Activated CD4-positive, alpha-beta T cell treated with anti-CD3 and anti-CD28 coated beads, Interleukin-2, amount 10 ng/mL, durations not matched to agents 24 days and 14 days (primary cell): ENCODE data around the gene MAGI3. TPM values are rescaled to one million over a fixed set of nuclear protein-coding genes. Genes with fewer than 3 reads are reported as not detected.
"Not testable (repeated sequence)": the region's sequence is repeated elsewhere in the genome, so short reads cannot be mapped to it uniquely, and the experiment has no call there.

ENCODE experiments used
- DNase-seq: peaks from one replicate; pipeline ENCODE4 v3.0.0; 2022
- H3K27ac Mint-ChIP-seq: one replicate; pipeline ENCODE4 v1.8.0; 2022; ENCODE audit warnings: mild to moderate bottlenecking, mixed read lengths
- H3K27me3 Mint-ChIP-seq: one replicate; pipeline ENCODE4 v1.8.0; 2022; ENCODE audit warnings: mixed read lengths
- H3K36me3 Mint-ChIP-seq: one replicate; pipeline ENCODE4 v1.8.0; 2022; ENCODE audit warnings: low read depth, mild to moderate bottlenecking, mixed read lengths
- H3K4me1 Mint-ChIP-seq: one replicate; pipeline ENCODE4 v1.8.0; 2021; ENCODE audit warnings: mixed read lengths
- H3K4me3 Mint-ChIP-seq: one replicate; pipeline ENCODE4 v1.8.0; 2022; ENCODE audit warnings: mild to moderate bottlenecking, moderate library complexity, mixed read lengths
- H3K9me3 Mint-ChIP-seq: one replicate; pipeline ENCODE4 v1.8.0; 2021; ENCODE audit warnings: mixed read lengths
- intact Hi-C: fragments of 100-400 bp; cut with micrococcal nuclease; formaldehyde crosslinking; loops from one replicate; pipeline ENCODE4 v1.15.1; 2023
- total RNA-seq: library from RNA; stranded (reverse); gene quantifications from 2 replicates; pipeline ENCODE4 v1.2.3, GENCODE V29; 2022

The MAGI3 gene
- total RNA-seq, 1 donor from 2014 or later: 3.8 TPM

- no peak overlapping the region for H3K27ac Mint-ChIP-seq
- peaks cover 40% of the 10 kb centered on the region for H3K9me3 Mint-ChIP-seq
- H3K4me1 Mint-ChIP-seq: no peaks in the 10 kb centered on the region
- intact Hi-C loops: no loop called here
- H3K36me3 Mint-ChIP-seq: no peaks in the 10 kb centered on the region
- H3K4me3 Mint-ChIP-seq: no peak overlapping the region
- H3K27me3 Mint-ChIP-seq: no peaks in the 10 kb centered on the region
- no peak for DNase-seq
Measured at GRCh38 chr1:113488576-113489177, 98.4 kb downstream of the MAGI3 start.

- H3K27me3 Mint-ChIP-seq: no peaks in the 10 kb centered on the region
- peaks cover 38% of the 10 kb centered on the region for H3K9me3 Mint-ChIP-seq
- no peaks in the 10 kb centered on the region for H3K4me1 Mint-ChIP-seq
- H3K27ac Mint-ChIP-seq: no peak overlapping the region
- H3K4me3 Mint-ChIP-seq: no peak overlapping the region
- intact Hi-C loops: no loop called here
- DNase-seq: no peak
- no peaks in the 10 kb centered on the region for H3K36me3 Mint-ChIP-seq
Measured at GRCh38 chr1:113490384-113490783, 100.1 kb downstream of the MAGI3 start.

DNA sequence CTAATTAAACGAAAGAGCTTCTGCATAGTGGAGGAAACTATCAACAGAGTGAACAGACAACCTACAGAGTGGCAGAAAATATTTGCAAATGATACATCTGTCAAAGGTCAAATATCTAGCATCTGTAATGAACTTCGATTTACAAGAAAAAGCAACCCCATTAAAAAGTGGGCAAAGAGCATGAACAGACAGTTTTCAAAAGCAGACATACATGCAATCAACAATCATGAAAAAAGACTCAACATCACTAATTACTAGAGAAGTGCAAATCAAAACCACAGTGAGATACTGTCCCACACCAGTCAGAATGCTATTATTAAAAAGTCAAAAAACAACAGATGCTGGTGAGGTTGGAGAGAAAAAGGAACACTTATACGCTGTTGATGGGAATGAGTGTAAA lies 103.2 kb downstream of the MAGI3 start:
- DNase-seq: no peak
- Mint-ChIP-seq H3K4me3 (no peak overlapping the region), H3K27ac (no peak overlapping the region), H3K4me1 (no peaks in the 10 kb centered on the region), H3K9me3 (peaks cover 29% of the 10 kb centered on the region), H3K27me3 (no peaks in the 10 kb centered on the region), H3K36me3 (no peaks in the 10 kb centered on the region)
- intact Hi-C loops: no loop called here

- Mint-ChIP-seq H3K36me3 (no peaks in the 10 kb centered on the region), H3K9me3 (peaks cover under 1% of the 10 kb centered on the region), H3K4me3 (no peak overlapping the region), H3K27ac (no peak overlapping the region), H3K4me1 (no peaks in the 10 kb centered on the region), H3K27me3 (no peaks in the 10 kb centered on the region)
- intact Hi-C loops: no loop called here
- DNase-seq: no peak
Measured at GRCh38 chr1:113505357-113505756, 115.0 kb downstream of the MAGI3 start.

DNA sequence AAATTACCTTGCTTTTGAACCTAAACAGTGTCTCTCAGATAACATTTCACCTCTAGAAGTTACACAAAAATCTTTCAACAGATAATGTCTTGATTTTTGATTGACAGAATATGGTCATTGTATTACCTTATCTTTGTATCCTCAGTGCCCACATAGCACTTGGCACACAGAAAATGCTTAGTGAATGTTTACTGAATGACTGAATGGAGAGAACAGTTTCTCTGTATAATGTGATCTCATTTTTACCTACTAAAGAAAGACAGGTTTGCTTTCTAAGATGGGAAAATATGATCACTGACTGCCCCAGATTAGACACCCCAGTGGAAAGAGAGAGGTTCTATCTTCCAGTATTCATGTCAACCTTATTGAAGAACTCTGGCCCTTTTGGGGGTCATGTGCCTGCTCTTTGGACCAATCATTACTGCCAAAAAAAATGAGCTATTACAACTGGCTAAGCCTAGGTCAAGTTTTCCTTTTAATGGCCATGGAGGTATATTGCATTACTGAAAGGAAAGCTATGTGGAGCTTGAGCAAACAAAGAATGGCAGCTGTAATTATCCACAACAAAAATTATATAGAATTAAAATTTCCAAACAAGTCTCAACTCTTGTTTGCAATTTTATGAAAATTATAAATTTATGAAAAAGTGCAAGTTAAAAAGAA lies 117.4 kb downstream of the MAGI3 start:
- no peak for DNase-seq
- intact Hi-C loops: no loop called here
- H3K27me3 Mint-ChIP-seq: no peaks in the 10 kb centered on the region
- H3K9me3 Mint-ChIP-seq: peaks cover 8% of the 10 kb centered on the region
- no peaks in the 10 kb centered on the region for H3K4me1 Mint-ChIP-seq
- H3K36me3 Mint-ChIP-seq: no peaks in the 10 kb centered on the region
- H3K4me3 Mint-ChIP-seq: no peak overlapping the region
- no peak overlapping the region for H3K27ac Mint-ChIP-seq

DNA sequence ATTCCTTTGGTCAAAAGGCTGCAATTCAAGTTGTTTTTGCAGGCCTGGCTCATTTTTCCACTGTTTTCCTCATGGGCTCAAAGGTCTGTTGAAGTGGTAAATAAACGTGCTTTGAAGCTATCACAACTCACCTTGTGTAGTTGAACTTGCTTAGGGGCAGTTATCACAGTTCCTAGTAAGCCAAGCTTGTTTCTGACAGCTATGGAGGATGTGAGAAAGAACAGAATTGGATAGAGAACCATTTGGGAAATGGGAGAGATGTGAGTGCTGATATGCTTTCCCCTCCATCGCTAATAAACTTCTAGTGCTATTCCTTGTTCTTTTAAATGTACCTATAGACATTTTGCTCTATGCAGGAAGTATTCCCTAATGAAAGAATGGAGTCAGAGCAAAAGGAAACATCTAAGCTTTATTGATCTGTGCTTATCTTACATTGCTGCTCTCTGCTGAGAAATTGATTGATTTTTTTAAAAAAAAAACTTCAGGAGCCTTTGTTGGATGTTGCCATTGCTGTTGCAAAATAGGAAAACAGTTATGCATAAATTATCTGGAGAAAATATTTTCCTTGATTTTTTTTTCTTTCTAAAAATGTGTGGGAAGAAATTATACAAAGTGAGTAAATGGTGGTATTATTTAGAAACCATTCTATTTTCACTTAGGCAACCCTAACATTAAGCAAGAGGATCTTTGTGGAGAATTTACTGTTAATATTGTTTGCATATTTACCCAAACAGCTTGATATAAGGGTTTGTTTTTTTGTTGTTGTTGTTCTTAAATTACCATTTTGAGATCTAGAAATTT lies 118.2 kb downstream of the MAGI3 start:
- DNase-seq: no peak
- no peaks in the 10 kb centered on the region for H3K4me1 Mint-ChIP-seq
- no peak overlapping the region for H3K27ac Mint-ChIP-seq
- H3K36me3 Mint-ChIP-seq: no peaks in the 10 kb centered on the region
- H3K27me3 Mint-ChIP-seq: no peaks in the 10 kb centered on the region
- H3K9me3 Mint-ChIP-seq: peaks cover 8% of the 10 kb centered on the region
- intact Hi-C loops: no loop called here
- no peak overlapping the region for H3K4me3 Mint-ChIP-seq

DNA sequence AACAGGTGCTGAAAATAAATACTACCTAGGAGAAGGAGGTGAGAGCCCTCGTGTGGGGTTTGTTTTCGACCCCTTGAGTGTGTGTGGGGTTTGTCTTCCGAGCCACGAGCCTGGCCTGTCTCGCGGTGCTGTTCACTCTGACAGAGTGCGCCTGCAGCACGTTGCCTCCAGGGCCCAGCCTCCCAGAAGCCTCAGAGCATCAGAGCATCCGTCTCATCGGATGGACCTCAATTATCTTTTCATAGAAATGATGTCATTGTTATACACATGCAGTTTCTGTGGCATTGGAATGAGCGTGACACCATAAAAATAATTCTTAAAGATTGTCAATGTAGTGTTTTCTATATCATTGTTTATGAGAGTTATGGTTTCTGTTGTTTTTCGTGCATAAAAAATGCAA lies 119.5 kb downstream of the MAGI3 start:
- H3K4me1 Mint-ChIP-seq, H3K4me3 Mint-ChIP-seq, DNase-seq, H3K27ac Mint-ChIP-seq, intact Hi-C loops, H3K36me3 Mint-ChIP-seq, H3K27me3 Mint-ChIP-seq, H3K9me3 Mint-ChIP-seq: not testable (repeated sequence)

- intact Hi-C loops: no loop called here
- H3K27me3 Mint-ChIP-seq: no peaks in the 10 kb centered on the region
- H3K4me1 Mint-ChIP-seq: no peaks in the 10 kb centered on the region
- H3K9me3 Mint-ChIP-seq: peaks cover 12% of the 10 kb centered on the region
- DNase-seq: no peak
- no peak overlapping the region for H3K27ac Mint-ChIP-seq
- H3K4me3 Mint-ChIP-seq: no peak overlapping the region
- no peaks in the 10 kb centered on the region for H3K36me3 Mint-ChIP-seq
Measured at GRCh38 chr1:113511269-113511668, 121.0 kb downstream of the MAGI3 start.

GRCh38 chr1:113515498-113515897 lies 125.2 kb downstream of the MAGI3 start:
- Mint-ChIP-seq H3K4me1 (no peaks in the 10 kb centered on the region), H3K27me3 (no peaks in the 10 kb centered on the region), H3K9me3 (peaks cover 10% of the 10 kb centered on the region), H3K4me3 (no peak overlapping the region), H3K36me3 (no peaks in the 10 kb centered on the region), H3K27ac (no peak overlapping the region)
- intact Hi-C loops: no loop called here
- DNase-seq: no peak

- H3K36me3 Mint-ChIP-seq: no peaks in the 10 kb centered on the region
- H3K4me1 Mint-ChIP-seq: no peaks in the 10 kb centered on the region
Measured at GRCh38 chr1:113517346-113517745, 127.0 kb downstream of the MAGI3 start.

DNA sequence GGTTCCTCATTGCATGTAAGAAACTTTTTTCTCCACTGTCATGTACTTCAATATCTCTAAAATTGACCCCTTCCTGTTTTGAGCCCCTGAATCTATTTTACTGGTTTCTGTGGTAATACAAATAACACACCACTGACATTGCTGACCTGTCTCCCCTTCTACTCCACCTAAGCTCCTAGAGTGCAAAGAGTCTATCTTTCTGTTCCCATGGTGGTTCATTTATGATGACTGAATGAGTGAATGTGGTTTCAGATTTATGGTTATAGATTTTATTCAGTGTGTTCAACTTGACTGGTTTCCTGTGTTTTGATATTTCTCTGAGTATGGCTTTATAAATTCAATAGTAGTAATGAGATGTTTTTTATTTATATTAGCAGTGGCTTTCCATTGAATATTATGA lies 127.7 kb downstream of the MAGI3 start:
- H3K9me3 Mint-ChIP-seq: peaks cover 10% of the 10 kb centered on the region
- no peak overlapping the region for H3K4me3 Mint-ChIP-seq
- no peaks in the 10 kb centered on the region for H3K27me3 Mint-ChIP-seq
- H3K27ac Mint-ChIP-seq: no peak overlapping the region
- DNase-seq: no peak
- intact Hi-C loops: no loop called here
- no peaks in the 10 kb centered on the region for H3K36me3 Mint-ChIP-seq
- no peaks in the 10 kb centered on the region for H3K4me1 Mint-ChIP-seq

More at GRCh38 chr1:113517346-113517745, 127.0 kb downstream of the MAGI3 start:
- Mint-ChIP-seq H3K4me3 (no peak overlapping the region), H3K27me3 (no peaks in the 10 kb centered on the region), H3K9me3 (peaks cover 9% of the 10 kb centered on the region), H3K27ac (no peak overlapping the region)
- intact Hi-C loops: no loop called here
- DNase-seq: no peak

DNA sequence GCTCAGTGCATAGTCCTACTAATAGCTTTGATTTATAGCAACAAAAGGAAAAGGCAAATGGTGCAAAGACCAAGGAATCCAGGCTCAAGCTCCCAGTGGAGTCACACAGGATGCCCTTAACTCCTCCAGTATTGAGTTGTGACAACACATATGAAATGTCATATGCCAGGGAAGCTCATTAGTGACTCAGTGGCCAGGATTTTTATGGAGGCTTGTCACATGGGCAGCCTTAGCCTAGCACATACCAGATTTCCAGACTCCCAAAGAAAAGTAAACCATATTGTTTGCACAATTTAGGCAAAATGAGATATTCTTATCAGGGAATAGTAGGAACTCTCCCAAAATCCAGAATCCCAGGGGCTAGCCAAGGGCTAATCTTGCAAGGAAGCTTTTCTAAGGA lies 129.2 kb downstream of the MAGI3 start:
- intact Hi-C loops: no loop called here
- H3K4me3 Mint-ChIP-seq: no peak overlapping the region

GRCh38 chr1:113530021-113530420 lies 139.7 kb downstream of the MAGI3 start:
- Mint-ChIP-seq H3K4me1 (no peaks in the 10 kb centered on the region), H3K4me3 (no peak overlapping the region), H3K9me3 (peaks cover 3% of the 10 kb centered on the region), H3K27me3 (peaks cover 2% of the 10 kb centered on the region), H3K27ac (no peak overlapping the region), H3K36me3 (no peaks in the 10 kb centered on the region)
- intact Hi-C loops: no loop called here
- no peak for DNase-seq

More for the DNA sequence above, 129.2 kb downstream of the MAGI3 start:
- Mint-ChIP-seq H3K36me3 (no peaks in the 10 kb centered on the region), H3K4me1 (no peaks in the 10 kb centered on the region), H3K27ac (no peak overlapping the region), H3K27me3 (no peaks in the 10 kb centered on the region), H3K9me3 (peaks cover 15% of the 10 kb centered on the region)
- DNase-seq: no peak

- Mint-ChIP-seq H3K9me3 (no peaks in the 10 kb centered on the region), H3K27ac (no peak overlapping the region), H3K36me3 (no peaks in the 10 kb centered on the region), H3K27me3 (peaks cover 2% of the 10 kb centered on the region), H3K4me3 (no peak overlapping the region), H3K4me1 (no peaks in the 10 kb centered on the region)
- no peak for DNase-seq
- intact Hi-C loops: no loop called here
Measured at GRCh38 chr1:113531321-113531720, 141.0 kb downstream of the MAGI3 start.
